Activated CD4-positive, alpha-beta T cell treated with anti-CD3 and anti-CD28 coated beads, Interleukin-2, amount 50 U/mL, for 1 hour (primary cell): ENCODE data around the gene NEDD4L.
"Not testable (repeated sequence)": the region's sequence is repeated elsewhere in the genome, so short reads cannot be mapped to it uniquely, and the experiment has no call there.

Experiments
- DNase-seq: peaks from one replicate; pipeline ENCODE4 v3.0.0-alpha.2; 2020

The NEDD4L gene

DNA sequence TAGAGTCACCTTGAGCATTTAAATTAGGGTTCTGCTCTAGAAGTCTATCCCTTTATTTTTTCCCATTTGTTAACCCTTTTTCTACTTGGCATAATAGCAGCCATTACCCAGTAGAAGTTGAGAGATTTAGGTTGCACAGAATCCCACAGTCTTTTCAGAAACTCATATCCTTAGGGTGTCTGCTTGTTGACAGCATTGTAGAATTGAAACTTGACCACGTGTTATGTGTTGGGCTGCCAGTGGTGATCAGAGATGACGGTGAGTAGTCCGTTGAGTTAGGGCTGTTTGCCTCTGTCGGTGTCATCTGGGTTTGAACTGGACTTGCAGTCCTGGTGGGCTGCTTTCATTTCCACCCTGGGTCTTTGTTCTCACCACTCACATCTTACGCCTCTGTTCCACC, 114.4 kb downstream of the NEDD4L start:
- no peak for DNase-seq

DNA sequence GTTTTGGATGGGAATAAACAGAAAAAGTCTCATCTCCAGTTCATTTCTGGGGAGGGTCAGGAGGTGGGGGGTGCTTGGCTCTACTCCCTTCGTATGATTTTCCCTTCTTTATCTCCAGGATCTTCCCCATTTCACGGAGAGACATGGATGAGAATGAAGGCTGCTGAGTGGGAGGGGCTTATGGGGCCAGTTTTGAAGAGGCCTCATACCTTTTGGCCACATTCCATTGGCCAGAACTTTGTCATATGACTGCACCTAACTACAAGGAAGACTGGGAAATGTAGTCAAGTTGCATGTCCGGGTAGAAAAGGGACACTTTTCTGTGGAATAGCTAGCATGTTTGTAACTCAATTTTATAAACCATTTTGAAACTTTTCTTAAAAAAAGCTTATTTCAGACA, 117.6 kb downstream of the NEDD4L start:
- DNase-seq = no peak

DNA sequence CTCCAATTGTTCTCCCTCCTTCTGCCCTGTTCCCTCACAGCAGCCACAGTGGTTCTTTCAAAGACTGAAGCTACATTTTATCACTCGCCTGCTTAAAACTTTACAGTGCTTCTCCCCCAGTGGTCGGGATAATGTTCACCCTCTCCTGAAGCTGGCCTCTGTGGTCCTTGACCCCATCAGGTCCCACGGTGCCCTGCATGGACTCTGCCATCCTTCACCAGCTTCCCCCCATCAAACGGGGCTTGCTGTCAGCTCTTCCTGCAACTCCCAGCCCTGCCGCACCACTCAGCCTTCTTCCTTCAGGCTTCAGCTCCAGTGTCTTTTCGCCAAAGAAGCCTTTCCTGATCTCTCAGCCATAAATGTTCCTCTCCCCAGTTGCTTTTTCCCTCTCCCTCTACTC, 118.1 kb downstream of the NEDD4L start:
- DNase-seq = no peak

DNA sequence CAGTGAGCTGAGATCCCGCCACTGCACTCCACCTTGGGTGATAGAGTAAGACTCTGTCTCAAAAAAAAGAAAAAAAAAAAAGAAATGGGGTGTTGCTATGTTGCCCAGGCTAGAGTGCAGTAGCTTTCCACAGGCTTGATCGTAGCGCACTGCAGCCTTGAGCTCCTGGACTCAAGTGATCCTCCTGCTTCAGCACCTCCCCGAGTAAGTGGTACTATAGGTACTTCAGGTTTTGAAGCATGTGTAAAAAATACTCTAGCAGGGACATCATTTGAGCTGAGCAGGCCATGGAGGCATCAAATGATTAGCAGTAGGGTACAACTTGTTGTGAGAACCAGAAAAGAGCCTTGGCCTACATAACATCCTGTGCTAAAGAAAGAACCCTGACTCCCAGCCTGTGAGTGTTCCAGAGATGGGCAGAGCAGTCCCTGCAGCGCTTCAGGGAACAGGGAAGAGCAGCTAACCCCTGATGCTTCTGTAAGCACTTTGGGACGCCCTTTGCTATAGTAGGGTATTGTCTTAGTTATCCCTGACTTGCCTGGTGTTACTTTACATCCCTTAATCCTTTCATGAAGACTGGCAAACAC, 119.1 kb downstream of the NEDD4L start:
- no peak for DNase-seq

DNA sequence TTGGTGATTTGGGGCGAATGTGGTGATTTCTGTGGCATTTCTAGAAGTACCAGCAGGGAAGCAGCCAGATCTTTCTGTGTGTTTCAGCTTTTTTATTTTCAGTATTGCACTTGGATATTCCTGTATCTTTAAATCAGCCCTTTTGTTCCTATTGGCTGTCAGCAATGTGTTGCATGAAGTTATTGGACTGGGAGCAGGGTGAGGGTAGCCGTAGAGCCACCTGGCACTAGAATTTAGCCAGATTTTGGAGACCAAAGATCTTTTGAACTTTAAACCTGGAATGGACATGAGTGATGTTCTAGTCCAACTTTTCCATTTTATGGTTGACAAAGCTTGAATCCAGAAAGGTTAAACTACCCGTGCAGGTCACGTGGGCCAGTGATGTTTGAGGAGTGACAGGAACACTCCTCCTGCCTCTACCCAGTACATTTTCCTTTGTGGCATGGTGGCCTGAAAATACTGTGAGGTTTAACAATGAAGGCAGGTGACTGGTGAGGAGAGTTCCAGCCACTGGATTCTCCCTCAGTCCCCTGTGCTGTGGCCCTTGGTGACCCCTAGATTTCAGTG, 122.3 kb downstream of the NEDD4L start:
- no peak for DNase-seq

DNA sequence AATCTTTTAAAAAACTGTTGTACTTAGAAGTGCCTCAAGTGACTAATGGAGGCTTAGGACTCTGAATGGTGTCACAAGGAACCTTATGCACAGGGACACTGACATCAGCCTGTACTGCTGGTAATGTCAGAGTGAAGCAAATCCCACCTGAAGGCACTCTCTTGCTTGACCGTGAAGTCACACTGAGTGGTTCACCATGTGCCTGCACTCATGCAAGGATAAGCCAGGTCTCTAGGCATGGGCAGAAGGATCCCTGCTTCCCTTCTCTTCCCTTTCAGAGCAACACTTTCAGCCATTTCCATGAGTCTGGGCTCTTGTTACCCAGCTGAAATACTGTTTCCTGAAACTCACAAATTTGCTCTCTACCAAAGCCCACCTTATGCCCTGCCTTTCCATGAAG, 123.0 kb downstream of the NEDD4L start:
- no peak for DNase-seq

DNA sequence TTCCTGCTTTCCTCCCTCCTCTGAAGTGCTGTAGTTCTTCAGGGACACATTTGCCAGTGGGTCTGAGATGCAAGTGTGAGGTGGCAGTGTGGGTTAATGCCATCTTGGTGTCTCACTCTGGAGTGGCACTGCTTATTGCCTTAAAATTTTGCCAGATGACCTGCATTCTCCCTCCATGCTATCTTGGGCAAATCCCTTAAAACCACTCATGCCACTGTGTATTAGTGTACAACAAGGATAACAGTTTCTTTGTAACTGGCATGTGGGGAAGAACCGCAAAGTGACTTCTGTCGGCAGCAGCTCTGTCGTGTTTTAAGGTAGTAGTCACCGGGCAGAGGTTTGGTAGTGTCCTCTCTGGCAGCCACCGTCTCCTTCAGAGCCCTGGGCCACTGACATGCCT, 124.2 kb downstream of the NEDD4L start:
- DNase-seq = no peak

DNA sequence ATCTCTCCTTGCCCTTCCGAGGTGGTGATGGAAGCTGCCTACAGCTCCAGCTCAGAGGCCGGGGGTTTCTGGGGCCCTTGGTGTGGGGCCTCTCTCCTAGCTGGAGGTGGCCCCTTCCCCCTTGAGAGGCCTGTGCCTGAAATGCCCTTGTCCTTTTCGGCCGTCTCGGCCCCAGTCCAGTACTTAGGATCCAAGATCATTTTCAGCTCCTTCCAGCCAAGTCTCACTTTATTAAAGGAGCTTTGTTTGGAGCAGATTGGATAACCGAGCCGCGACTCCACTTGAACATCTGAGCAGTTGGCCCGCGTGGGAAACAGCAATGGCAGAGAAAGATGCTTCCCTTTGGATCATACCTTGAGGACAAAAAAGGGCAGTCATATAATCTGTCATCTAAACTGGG, 125.0 kb downstream of the NEDD4L start:
- DNase-seq = no peak

DNA sequence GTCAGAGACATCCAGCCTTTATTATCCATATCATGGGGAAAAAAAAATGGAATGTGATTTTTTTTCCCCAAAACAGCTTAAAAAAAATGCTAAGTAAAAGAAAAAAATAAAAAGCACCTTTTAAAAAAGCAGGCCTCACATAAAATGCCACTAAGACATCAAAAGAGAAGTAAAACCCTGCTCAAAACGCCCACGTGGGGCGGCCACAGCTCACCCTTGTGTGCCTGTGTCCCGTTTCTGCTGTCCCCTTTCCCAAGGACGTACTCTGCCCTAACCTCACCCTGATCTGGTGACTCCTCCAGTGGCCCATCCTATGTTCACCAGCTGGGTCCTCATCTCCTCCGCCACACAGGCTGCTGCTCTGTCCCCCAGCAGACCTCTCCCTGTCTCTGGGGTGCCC, 125.4 kb downstream of the NEDD4L start:
- DNase-seq = no peak

DNA sequence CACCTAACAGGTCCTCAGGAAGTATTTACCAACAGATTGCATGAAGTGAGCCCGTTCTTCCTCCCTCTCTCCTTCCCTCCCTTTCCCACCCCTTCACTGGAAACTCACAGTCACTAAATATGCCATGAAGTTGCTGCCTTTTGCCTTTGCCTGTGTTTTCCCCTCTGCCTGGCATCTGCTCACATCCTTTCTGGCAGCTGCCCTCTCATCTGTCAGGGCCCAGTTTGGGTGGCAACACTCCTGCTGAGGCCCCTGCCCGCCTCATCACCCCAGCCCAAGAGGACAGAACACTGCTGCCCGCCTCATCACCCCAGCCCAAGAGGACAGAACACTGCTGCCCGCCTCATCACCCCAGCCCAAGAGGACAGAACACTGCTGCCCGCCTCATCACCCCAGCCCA, 126.0 kb downstream of the NEDD4L start:
- DNase-seq = not testable (repeated sequence)

DNA sequence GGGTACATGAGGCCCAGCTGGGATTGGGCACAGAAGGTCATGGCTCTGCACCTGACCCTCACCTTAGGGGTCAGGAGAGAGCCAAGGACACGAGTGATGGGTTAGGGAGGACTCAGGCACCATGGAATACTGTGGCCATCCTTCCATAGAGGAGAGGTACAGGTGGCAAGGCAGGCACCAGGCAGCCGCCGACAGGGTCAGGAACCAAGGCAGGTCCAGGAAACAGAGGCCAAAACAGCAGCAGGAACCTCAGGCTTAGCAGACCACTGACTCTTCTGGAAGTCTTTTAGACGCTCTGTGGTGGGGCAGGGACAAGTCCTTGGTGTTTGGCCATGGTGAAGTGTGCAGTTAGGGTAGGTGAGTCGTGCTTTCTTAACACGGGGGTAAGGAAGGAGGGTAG, 128.0 kb downstream of the NEDD4L start:
- no peak for DNase-seq

DNA sequence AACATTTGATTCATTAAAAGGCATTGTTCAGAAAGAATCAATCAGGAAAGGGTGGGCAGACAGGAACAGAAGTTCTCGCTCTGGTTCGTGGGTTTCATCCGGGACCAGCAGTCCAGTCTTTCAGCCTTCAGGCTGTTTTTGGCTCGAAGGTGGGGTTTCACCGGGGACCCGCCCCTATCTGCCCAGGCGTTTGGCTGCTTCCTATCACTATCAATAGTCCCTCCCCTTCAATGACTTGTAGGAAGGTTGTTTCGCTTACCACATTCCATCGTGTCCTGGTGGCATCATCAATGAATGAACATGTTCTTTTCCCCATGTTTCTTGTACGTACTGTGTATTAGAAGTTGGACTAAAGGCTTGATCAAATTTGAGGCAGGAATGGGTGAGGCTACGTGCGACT, 130.3 kb downstream of the NEDD4L start:
- no peak for DNase-seq

DNA sequence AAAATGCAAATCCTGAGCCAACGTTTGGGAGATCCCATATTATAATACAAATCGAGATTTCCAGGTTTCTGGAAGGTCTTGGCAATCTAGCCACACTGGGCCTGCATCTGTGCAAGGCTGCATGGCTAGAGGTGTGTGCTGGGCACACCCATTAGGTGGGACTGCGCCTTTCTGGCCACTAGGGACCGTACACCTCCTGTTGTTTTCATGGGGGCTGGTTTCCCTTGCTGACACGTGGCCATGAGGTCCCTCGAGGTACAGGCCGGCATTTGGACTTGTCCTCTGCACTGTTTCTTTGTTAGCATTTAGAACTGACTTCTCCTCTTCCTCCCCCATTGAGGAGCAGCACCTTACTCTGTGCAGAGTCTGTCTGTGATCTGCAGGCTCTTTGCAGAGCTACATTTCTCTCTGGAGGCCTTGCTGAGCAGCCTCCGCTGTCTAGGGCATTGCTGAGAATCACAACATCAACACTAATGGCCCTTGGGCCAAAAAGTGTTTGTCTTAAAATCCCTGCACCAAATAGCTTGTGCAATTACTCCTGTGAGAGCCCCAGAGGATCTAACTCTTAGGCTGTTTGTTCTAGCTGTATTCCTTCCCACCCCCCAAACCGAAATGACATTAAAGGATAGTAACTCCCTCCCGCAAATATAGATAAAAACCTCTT, 131.2 kb downstream of the NEDD4L start:
- DNase-seq = no peak

DNA sequence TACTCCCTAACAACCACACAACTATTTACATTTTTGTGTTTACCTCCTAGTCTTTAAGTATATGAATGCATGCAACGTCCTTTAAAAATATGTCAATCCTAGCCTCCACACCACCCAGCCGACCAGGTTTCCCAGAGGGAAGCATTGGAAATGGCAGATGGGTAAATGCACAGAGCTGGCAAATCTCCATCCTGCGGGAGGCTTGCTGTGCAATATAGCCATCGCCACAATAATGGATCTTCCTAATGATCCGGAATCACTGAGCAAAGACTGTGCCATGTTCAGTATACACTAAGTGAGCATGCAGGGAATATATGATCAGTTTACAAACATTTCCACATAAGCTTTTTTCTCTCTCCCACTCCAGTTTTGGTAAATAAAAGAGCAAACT, 131.8 kb downstream of the NEDD4L start:
- DNase-seq = no peak

DNA sequence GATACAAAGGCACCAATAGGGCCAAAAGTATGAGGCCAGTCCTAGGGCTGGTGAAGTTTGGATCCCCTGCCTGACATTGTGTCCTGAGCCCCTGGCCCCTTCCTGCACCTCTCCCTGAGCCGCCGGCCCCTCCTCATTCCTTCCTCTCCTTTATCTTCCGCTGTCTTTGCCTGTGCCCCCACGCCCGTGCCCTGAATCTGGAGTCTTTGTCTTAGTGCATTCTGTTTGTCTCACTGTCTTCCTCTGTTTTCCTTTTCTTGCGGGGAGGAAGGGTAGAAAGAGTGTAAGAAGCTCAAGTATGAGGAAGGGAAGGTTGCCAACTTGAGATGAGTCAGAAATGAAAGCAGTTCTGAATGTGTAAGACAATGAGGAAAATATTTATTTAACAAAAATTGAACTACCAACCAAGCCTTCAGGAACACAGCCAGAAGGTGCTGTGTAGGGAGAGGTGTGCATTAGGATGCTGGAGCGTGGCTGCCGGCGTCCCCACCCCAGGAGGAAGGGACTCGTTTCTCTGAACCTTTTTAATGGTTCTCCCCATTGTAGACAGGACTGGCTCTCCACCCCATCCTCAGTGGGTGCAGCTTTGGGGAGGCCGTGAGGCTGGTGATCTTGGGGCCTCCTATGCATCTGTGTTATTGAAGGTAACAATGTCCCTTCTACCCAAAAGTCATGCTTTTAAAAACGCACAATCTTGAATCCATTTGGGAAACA, 133.1 kb downstream of the NEDD4L start:
- DNase-seq = no peak

DNA sequence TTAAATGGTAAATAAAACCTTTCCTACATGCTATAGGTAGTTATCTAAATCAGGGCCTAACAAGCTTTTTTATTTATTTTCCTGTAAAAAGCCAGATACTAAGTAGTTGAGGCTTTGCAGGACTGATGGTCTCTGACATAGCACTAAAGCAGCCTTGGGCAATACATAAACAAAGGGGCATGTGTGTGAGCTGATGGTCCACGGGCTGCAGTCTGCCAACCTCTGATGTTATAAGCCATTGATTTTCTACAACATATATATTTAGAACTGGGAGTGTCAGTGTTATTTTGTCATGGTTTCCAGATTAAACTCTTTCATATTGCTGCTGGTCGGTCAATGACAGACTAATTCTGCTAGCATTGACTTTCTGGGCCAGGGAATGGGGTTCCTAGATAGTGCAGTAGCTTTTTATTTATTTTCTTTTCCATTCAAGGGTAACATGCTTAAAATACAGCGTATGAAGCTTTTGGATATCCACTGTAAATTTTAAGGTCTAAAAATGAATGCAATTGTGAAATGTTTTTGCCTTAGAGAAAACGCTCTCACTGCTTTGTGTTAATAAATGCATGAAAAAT, 134.0 kb downstream of the NEDD4L start:
- no peak for DNase-seq

DNA sequence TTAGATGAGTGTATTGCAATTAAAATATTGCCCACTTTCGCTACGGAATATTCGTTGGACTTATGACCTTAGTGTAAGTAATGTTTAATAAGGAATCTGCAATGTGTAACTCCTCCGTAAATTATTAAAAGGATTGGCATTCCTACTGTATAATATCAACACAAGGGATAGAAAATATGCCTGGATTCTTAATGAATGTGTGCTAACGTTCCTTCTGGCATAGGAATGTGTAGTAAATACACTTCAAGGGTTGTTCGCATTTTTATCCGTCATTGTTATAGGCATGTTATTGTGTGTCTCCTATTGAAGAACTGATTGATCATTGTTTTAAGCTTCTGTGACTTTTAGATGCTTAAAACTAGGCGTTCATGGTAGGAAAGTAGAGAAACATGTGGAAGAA, 134.5 kb downstream of the NEDD4L start:
- no peak for DNase-seq

DNA sequence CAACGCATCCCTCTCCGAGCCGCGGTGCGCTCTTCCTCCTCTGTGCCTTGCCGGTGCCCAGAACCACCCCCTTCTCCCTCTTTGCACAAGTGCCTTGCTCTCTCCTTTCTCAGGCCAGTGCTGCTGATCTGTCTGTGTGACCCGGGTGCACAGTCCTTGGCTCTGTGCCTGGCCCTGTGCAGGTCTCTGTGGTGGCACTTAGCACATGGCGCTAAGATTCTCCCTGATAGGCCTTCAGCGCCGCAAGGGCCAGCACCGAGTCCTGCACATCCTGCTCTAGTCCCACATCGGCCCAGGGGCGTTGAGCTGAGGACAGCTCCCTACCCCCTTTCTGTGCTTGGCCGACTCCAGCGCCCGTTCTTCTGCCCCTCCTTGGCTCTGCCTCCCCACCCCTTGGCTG, 136.1 kb downstream of the NEDD4L start:
- DNase-seq = no peak

DNA sequence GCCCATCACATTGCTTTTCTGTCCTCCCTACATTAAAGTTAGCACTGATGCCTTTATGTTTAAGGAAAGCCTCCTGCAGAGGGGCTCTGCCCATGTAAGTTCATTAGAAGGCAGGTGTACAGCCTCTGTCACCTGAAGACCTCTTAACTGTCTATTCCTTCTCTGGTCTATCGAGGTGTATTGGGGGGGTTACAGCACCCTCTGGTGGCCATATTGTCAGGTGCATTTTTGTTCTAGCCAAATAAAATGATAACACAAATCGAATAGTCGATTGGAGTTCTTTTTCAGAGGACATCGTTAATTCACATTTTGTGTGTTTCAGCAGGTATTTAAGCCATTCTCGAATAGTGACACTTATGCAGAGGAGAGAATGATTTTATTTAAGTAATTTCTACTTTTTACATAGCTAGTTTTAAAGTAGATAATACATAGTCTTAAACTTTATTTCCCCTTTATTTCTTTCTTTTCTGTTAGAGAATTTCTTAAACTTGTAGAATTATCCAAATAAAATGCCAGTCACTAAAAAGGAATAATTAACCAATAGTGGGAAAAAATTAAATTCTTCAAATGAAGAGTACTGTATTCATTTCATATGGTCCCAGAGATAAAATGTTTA, 136.8 kb downstream of the NEDD4L start:
- peak; percentile 59 for DNase-seq

DNA sequence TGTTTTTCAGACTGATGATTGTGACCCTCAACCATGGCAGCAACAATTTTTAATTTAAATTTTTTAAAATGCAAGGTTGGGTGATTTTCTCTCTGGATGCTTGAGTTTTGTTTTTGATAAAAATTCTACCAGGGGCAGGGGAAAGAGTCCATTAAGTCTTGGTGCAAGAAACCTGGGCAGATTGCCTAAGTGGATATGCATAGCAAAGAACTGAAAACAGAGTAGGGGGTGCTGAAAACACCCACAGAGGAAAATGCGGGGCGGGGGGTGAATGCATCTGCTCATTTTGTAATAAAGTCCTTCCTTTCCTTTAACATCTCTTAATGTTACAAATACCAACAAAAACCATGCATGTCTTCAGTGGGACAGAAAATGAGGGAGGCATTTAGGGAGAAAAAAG, 138.0 kb downstream of the NEDD4L start:
- DNase-seq = no peak

DNA sequence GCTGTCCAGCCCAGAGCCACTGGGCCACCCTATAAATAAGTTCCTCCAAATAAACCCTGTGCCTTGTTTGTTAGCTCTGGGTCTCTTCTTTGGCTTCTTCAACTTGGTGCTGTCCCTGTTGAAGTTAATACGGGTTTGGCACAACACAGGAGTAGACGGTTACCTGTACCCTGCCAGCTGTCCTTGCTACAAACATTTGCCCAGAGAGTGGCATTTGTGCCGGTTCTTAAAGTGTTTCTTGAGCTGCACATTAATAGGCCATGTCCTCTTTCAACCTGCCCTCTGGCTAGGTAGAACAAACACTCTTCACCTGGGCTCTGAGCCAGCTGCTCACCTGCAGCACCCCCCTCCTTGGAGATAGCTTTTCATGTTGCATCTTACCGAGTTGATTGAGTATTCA, 139.2 kb downstream of the NEDD4L start:
- DNase-seq = no peak

DNA sequence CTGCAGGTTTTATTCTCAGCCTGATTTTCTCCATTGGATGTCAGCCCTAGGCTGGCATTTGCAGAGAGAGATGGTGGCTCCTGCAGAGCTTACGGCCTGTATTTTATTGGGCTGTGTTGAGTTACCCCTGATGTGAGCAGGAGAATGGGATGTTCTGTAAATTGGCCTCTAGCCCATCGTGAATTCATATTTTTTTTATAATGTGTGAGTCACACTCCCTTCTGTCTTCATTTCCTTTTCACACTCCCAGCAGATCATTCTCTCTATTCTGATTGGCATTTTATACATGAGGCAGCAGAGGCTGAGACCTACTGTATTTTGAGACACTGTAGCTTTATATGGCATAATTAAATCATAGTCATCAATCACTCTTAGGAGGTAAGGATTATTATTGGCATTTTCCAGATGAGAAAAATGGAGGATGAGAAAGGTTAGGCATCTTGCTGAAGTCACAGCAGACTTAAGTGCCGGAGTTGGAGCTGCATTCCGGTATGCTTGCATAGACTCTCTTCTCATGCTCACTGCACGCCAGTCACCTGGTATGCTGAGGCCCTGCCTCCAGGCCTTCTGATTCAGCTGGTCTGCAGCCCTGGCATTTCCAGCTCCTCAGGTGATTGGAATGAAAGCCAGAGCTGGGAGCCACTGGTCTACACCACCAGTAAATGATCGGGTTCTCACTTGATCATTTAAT, 142.4 kb downstream of the NEDD4L start:
- DNase-seq = no peak

DNA sequence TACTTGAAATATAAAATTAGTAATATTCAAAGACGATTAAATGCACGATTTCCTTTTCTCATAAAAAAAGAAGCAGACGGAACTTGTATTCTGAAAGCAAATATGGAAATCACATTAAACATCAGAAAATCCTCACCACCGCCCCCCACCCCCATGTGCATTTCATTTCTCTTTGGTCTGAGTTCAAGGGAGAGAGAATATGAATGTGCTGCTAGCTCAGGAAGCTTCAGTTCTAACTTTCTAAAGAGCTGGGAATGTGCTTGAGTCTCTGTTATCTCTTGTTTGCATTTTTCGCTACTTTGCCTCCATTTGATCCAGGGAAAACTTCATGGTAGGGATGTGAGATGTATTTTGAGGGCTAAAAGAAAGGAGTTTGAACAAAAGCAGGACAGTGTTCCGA, 143.6 kb downstream of the NEDD4L start:
- DNase-seq = no peak
